MM.1S (cell line): Measurements from ENCODE around the gene HSPG2.

ENCODE experiments used
- DNase-seq: peaks from one replicate; pipeline ENCODE4 v3.0.0-alpha.2; 2015
- H2AFZ ChIP-seq: fragments of 300-600 bp; sonication (generic); 2 replicates; pipeline ENCODE4 v1.6.0; 2016; ENCODE audit warnings: antibody characterized with exemption, low read length
- H3F3A ChIP-seq: fragments of 300-600 bp; sonication (generic); 2 replicates; pipeline ENCODE4 v1.6.1; 2016; ENCODE audit warnings: mild to moderate bottlenecking, antibody characterized with exemption, low read length, moderate library complexity, mixed read lengths; ENCODE audit not compliant: insufficient read depth
- H3K27ac ChIP-seq: fragments of 300-600 bp; sonication (generic); 2 replicates; pipeline ENCODE4 v1.5.1; 2016; ENCODE audit warnings: mild to moderate bottlenecking, low read length
- H3K27me3 ChIP-seq: fragments of 300-600 bp; sonication (generic); replicated peaks from 2 replicates; pipeline ENCODE4 v1.6.0; 2016; ENCODE audit warnings: low read length; ENCODE audit not compliant: insufficient read depth
- H3K36me3 ChIP-seq: fragments of 300-600 bp; sonication (generic); replicated peaks from 2 replicates; pipeline ENCODE4 v1.6.1; 2016; ENCODE audit warnings: mild to moderate bottlenecking, low read length, mixed read lengths; ENCODE audit not compliant: insufficient read depth
- H3K4me1 ChIP-seq: fragments of 300-600 bp; sonication (generic); 2 replicates; pipeline ENCODE4 v1.6.1; 2016; ENCODE audit warnings: low read length, mixed read lengths
- H3K4me2 ChIP-seq: fragments of 300-600 bp; sonication (generic); 2 replicates; pipeline ENCODE4 v1.6.0; 2016; ENCODE audit warnings: low read depth, low read length
- H3K4me3 ChIP-seq: fragments of 300-600 bp; sonication (generic); 2 replicates; pipeline ENCODE4 v1.5.1; 2016; ENCODE audit warnings: low read length, mixed read lengths
- H3K79me2 ChIP-seq: fragments of 300-600 bp; sonication (generic); 2 replicates; pipeline ENCODE4 v1.6.1; 2016; ENCODE audit warnings: mixed run types, low read length, mixed read lengths
- H3K9ac ChIP-seq: fragments of 300-600 bp; sonication (generic); 2 replicates; pipeline ENCODE4 v1.6.1; 2016; ENCODE audit warnings: low read length, mixed read lengths
- H3K9me2 ChIP-seq: fragments of 300-600 bp; sonication (generic); replicated peaks from 2 replicates; pipeline ENCODE4 v1.6.1; 2016; ENCODE audit warnings: mild to moderate bottlenecking, low read length, mixed read lengths; ENCODE audit not compliant: insufficient read depth
- H3K9me3 ChIP-seq: fragments of 300-600 bp; sonication (generic); replicated peaks from 2 replicates; pipeline ENCODE4 v1.6.1; 2016; ENCODE audit warnings: mild to moderate bottlenecking, low read length, mixed read lengths; ENCODE audit not compliant: insufficient read depth
- H4K20me1 ChIP-seq: fragments of 300-600 bp; sonication (generic); 2 replicates; pipeline ENCODE4 v1.6.1; 2016; ENCODE audit warnings: mild to moderate bottlenecking, low read length, moderate library complexity, mixed read lengths; ENCODE audit not compliant: insufficient read depth
- EZH2 ChIP-seq: fragments of 300-600 bp; sonication (generic); optimal IDR thresholded peaks from 2 replicates; pipeline ENCODE3; 2017; ENCODE audit warnings: low read depth, mild to moderate bottlenecking, antibody characterized with exemption, low read length, mixed read lengths
- EZH2phosphoT487 ChIP-seq: fragments of 300-600 bp; sonication (generic); IDR thresholded peaks from 2 replicates; pipeline ENCODE4 v1.6.1; 2018; ENCODE audit warnings: antibody characterized with exemption, low read length
- TF ChIP-seq, protein P1 (sequence below): fragments of 300-600 bp; sonication (generic); IDR thresholded peaks from 2 replicates; pipeline ENCODE4 v1.5.1; 2016; ENCODE audit warnings: antibody characterized with exemption, low read length, mixed read lengths

The HSPG2 gene

DNA sequence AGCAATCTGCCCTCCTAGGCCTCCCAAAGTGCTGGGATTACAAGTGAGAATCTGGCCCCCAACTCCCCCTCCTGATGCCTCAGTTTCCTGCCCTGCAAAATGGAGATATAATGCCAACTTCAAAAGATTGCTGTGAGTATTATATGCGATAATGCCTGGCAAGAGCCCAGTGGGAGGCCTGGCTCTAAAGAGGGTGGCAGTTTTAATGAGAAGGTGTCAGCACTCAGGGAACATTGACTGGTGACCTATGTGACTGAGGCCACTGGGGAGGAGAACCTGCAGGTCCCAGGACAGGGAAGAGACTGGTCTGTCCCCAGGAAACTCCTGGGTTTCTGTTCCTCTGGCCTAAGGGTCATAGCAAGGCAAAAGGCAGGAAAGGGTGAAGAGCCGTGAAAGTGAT lies 11.0 kb downstream of the HSPG2 start:
- H3K36me3 ChIP-seq: no peaks in the 10 kb centered on the region
- no peak overlapping the region for H3K27ac ChIP-seq
- H3K4me1 ChIP-seq: no peaks in the 10 kb centered on the region
- H3K4me2 ChIP-seq: no peak overlapping the region
- no peak for DNase-seq
- no peaks in the 10 kb centered on the region for H3F3A ChIP-seq
- H3K9me3 ChIP-seq: no peaks in the 10 kb centered on the region
- H2AFZ ChIP-seq: no peak overlapping the region
- H3K79me2 ChIP-seq: no peaks in the 10 kb centered on the region
- H4K20me1 ChIP-seq: no peaks in the 10 kb centered on the region
- H3K9ac ChIP-seq: no peak overlapping the region
- TF ChIP-seq EZH2phosphoT487 (no peak), EZH2 (no peak)
- TF ChIP-seq, protein P1, sequence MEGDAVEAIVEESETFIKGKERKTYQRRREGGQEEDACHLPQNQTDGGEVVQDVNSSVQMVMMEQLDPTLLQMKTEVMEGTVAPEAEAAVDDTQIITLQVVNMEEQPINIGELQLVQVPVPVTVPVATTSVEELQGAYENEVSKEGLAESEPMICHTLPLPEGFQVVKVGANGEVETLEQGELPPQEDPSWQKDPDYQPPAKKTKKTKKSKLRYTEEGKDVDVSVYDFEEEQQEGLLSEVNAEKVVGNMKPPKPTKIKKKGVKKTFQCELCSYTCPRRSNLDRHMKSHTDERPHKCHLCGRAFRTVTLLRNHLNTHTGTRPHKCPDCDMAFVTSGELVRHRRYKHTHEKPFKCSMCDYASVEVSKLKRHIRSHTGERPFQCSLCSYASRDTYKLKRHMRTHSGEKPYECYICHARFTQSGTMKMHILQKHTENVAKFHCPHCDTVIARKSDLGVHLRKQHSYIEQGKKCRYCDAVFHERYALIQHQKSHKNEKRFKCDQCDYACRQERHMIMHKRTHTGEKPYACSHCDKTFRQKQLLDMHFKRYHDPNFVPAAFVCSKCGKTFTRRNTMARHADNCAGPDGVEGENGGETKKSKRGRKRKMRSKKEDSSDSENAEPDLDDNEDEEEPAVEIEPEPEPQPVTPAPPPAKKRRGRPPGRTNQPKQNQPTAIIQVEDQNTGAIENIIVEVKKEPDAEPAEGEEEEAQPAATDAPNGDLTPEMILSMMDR: no peak
- peaks cover 8% of the 10 kb centered on the region for H3K27me3 ChIP-seq
- H3K4me3 ChIP-seq: no peak overlapping the region
- no peaks in the 10 kb centered on the region for H3K9me2 ChIP-seq

DNA sequence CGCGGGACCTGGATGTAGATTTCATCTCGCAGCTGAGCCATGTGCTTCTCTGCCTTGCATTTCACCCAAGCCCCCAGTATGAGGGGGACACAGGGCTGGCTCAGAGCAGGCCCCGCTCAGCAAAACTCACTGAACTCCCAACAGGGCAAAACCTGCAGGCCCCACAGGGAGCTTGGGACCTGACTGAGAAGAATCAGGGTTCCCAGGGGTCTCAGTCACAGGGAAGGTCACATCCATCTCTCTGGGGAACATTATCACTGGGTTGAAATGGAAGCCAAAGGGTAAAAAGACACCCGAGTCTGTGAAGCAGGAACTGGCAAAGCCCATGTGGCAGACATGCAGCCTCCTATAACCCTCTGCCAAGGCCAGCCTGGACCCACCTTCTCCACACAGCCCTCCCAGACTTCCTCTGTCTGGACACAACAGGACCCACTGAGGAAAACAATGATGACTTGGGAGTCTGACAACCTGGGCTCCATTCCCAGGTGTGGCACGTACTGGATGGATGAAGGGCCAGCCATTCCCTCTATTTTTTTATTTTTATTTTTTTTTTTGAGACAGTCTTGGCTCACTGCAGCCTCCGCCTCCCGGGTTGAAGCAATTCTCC lies 11.7 kb downstream of the HSPG2 start:
- Histone ChIP-seq H3K9me3 (no peaks in the 10 kb centered on the region), H3K4me3 (no peak overlapping the region), H2AFZ (no peak overlapping the region), H3K79me2 (no peaks in the 10 kb centered on the region), H3K9ac (no peak overlapping the region), H3K36me3 (no peaks in the 10 kb centered on the region), H3F3A (no peaks in the 10 kb centered on the region), H3K4me2 (no peak overlapping the region), H3K4me1 (no peaks in the 10 kb centered on the region), H3K27ac (no peak overlapping the region), H3K27me3 (peaks cover 8% of the 10 kb centered on the region), H4K20me1 (no peaks in the 10 kb centered on the region), H3K9me2 (no peaks in the 10 kb centered on the region)
- TF ChIP-seq EZH2: no peak
- TF ChIP-seq, protein P1: no peak
- no peak for TF ChIP-seq EZH2phosphoT487
- DNase-seq: no peak

DNA sequence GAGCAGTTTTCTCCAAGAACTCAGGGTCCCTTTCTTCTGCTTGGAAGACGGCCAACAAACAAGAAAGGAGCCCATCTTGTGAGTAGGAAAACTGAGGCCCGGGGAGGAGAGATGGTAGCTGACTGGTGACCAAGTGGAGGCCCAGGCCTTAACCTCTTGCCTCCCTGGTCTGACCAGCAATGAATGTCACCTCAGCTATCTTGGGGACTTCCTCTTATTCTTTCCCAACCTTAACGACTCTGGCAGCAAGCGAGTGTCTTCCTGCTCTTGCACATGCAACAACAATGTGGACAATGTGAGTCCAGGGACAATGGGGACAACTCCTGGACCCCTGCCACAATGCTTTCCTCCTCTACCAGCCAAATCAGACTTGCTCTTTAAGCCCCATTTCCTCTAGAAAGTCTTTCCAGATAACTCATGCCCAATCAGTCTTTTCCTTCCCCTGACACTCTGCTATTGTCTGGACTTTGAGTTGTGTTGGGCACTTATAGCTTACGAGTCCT lies 12.6 kb downstream of the HSPG2 start:
- H3K9me3 ChIP-seq: no peaks in the 10 kb centered on the region
- no peak overlapping the region for H2AFZ ChIP-seq
- H3K79me2 ChIP-seq: no peaks in the 10 kb centered on the region
- no peaks in the 10 kb centered on the region for H3K36me3 ChIP-seq
- H3K27me3 ChIP-seq: peaks cover 8% of the 10 kb centered on the region
- no peak overlapping the region for H3K4me3 ChIP-seq
- no peak for TF ChIP-seq EZH2phosphoT487
- TF ChIP-seq, protein P1: no peak
- no peaks in the 10 kb centered on the region for H3K4me1 ChIP-seq
- H3F3A ChIP-seq: no peaks in the 10 kb centered on the region
- no peak for DNase-seq
- H4K20me1 ChIP-seq: no peaks in the 10 kb centered on the region
- H3K27ac ChIP-seq: no peak overlapping the region
- H3K9ac ChIP-seq: no peak overlapping the region
- no peak overlapping the region for H3K4me2 ChIP-seq
- no peaks in the 10 kb centered on the region for H3K9me2 ChIP-seq
